ENCODE data around the gene GIT1.

The GIT1 gene

GRCh38 chr17:29567554-29568330 lies 21.7 kb downstream of the GIT1 start:
- peak; percentile 50 for ATAC-seq

GRCh38 chr17:29567304-29567553 lies 22.2 kb downstream of the GIT1 start:
- peak; percentile 20; the same call in 2 of the 3 replicates for ATAC-seq
- TF ChIP-seq ESRRG (CRISPR knock-in tag; IDR thresholded peaks at IDR 0.05): no peak
- no peak for TF ChIP-seq CREB5 (CRISPR knock-in tag; IDR thresholded peaks at IDR 0.05; ENCODE audit: low read depth)
- TF ChIP-seq PATZ1 (CRISPR knock-in tag; IDR thresholded peaks at IDR 0.05; ENCODE audit: borderline replicate concordance): no peak
- no peak for TF ChIP-seq TCF4 (CRISPR knock-in tag; IDR thresholded peaks at IDR 0.05; ENCODE audit: borderline replicate concordance)
- TF ChIP-seq ZNF565 (CRISPR knock-in tag; conservative IDR thresholded peaks at IDR 0.05; ENCODE audit: low read depth): no peak
- no peak for TF ChIP-seq PPARA (CRISPR knock-in tag; IDR thresholded peaks at IDR 0.05; ENCODE audit: borderline replicate concordance)
- TF ChIP-seq ZFP3 (CRISPR knock-in tag; IDR thresholded peaks at IDR 0.05): no peak
- TF ChIP-seq BACH2 (CRISPR knock-in tag; IDR thresholded peaks at IDR 0.05; ENCODE audit: borderline replicate concordance): no peak
- TF ChIP-seq TSHZ2 (CRISPR knock-in tag; IDR thresholded peaks at IDR 0.05): no peak
- TF ChIP-seq SNAI2 (CRISPR knock-in tag; IDR thresholded peaks at IDR 0.05): no peak
- no peak for TF ChIP-seq POU6F1 (CRISPR knock-in tag; IDR thresholded peaks at IDR 0.05; ENCODE audit: borderline replicate concordance, low read depth)
- no peak for TF ChIP-seq ZNF70 (CRISPR knock-in tag; IDR thresholded peaks at IDR 0.05)
- no peak for TF ChIP-seq OSR1 (CRISPR knock-in tag; IDR thresholded peaks at IDR 0.05)
- TF ChIP-seq ARNTL (CRISPR knock-in tag; IDR thresholded peaks at IDR 0.05; ENCODE audit: borderline replicate concordance, low read depth): no peak
- no peak for TF ChIP-seq ZFP30 (CRISPR knock-in tag; IDR thresholded peaks at IDR 0.05)

More at GRCh38 chr17:29567554-29568330, 21.7 kb downstream of the GIT1 start:
- TF ChIP-seq ZNF8 (CRISPR knock-in tag; IDR thresholded peaks at IDR 0.05): no peak
- no peak for TF ChIP-seq TCF4 (CRISPR knock-in tag; IDR thresholded peaks at IDR 0.05; ENCODE audit: borderline replicate concordance)
- TF ChIP-seq ZFP30 (CRISPR knock-in tag; IDR thresholded peaks at IDR 0.05): no peak
- TF ChIP-seq ZNF70 (CRISPR knock-in tag; IDR thresholded peaks at IDR 0.05): no peak
- no peak for TF ChIP-seq ZNF565 (CRISPR knock-in tag; conservative IDR thresholded peaks at IDR 0.05; ENCODE audit: low read depth)

GRCh38 chr17:29566473-29567303 lies 22.8 kb downstream of the GIT1 start, which contains the start of gene ABHD15:
Gene ABHD15, minus strand, starts transcription at chr17:29567037. Its CDS starts 71 bp downstream, at chr17:29566966.
- peak; percentile 69 for ATAC-seq
- no peak for TF ChIP-seq TOX (CRISPR knock-in tag; IDR thresholded peaks at IDR 0.05; ENCODE audit: borderline replicate concordance)
